B cell (primary cell): ENCODE measurements around the gene DRC7.

ENCODE experiments used
- CTCF ChIP-seq: fragments of 200-600 bp; IDR thresholded peaks from one replicate; pipeline ENCODE4 v1.8.0; 2022; ENCODE audit warnings: antibody characterized with exemption, mild to moderate bottlenecking
- EZH2 ChIP-seq: IDR thresholded peaks from 2 replicates; pipeline ENCODE4 v1.6.1; 2012; ENCODE audit warnings: borderline replicate concordance, low read depth, mild to moderate bottlenecking, moderate library complexity, low read length; ENCODE audit not compliant: insufficient read depth, poor library complexity, severe bottlenecking

DNA sequence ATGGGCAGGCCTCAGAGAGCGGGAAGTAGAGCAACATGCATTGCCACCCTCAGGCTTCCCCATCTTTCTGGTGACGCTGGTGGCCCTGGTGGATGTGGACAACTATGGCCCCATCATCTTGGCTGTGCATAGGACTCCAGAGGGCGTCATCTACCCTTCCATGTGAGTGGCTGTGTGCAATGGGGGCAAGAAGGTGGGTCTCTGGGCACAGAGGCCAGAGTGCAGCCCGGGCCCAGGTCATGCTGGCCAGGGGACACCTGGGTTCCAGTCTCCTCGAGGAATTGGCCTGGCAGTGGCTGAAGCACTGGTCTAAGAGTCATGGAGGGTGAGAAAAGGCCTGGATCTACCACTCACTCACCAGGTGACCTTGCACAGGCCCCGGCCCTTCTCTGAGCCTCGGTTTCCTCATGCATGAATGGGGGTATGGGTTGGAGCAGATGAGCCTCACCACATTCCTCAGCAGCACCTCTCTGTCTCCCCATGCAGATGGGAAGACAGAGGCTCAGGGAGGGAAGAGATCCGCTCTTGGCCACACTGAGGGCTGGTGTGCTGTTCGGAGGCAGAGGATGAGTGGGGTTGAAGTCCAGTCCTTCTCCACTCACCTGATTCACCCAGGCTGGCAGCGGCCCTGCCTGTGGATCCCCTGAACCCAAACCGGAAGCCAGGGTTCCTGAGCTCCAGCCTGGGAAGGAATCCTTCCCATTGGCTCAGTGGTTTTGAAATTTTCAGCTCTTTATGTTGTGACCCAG is 33.7 kb upstream of the DRC7 start:
- TF ChIP-seq CTCF: no peak
- no peak for TF ChIP-seq EZH2
